ES-I3 (cell line): Measurements from ENCODE around the gene GRID1.

Source experiments
- H3K36me3 ChIP-seq: 2 replicates; pipeline ENCODE4 v1.6.1; 2013; ENCODE audit warnings: mild to moderate bottlenecking, low read length, control low read depth, moderate library complexity; ENCODE audit not compliant: insufficient read depth
- H3K4me1 ChIP-seq: 2 replicates; pipeline ENCODE4 v1.6.1; 2013; ENCODE audit warnings: mild to moderate bottlenecking, control low read depth, low read length; ENCODE audit not compliant: insufficient read depth
- H3K9ac ChIP-seq: 2 replicates; pipeline ENCODE4 v1.6.1; 2013; ENCODE audit warnings: low read depth, mild to moderate bottlenecking, low read length, moderate library complexity
- H3K9me3 ChIP-seq: 2 replicates; pipeline ENCODE4 v1.6.1; 2013; ENCODE audit warnings: mild to moderate bottlenecking, low read length, moderate library complexity; ENCODE audit not compliant: control insufficient read depth, insufficient read depth

The GRID1 gene

GRCh38 chr10:85565381-85565780 lies 801.2 kb downstream of the GRID1 start:
- H3K36me3 ChIP-seq = no peaks in the 10 kb centered on the region
- peaks cover 7% of the 10 kb centered on the region; the same call in 1 of the 2 replicates for H3K4me1 ChIP-seq
- H3K9me3 ChIP-seq = no peaks in the 10 kb centered on the region
- no peak overlapping the region for H3K9ac ChIP-seq

GRCh38 chr10:85558533-85558932 lies 808.1 kb downstream of the GRID1 start:
- Histone ChIP-seq H3K9me3 (no peaks in the 10 kb centered on the region), H3K9ac (no peak overlapping the region), H3K36me3 (no peaks in the 10 kb centered on the region), H3K4me1 (no peaks in the 10 kb centered on the region)

GRCh38 chr10:85557706-85558105 lies 808.9 kb downstream of the GRID1 start:
- Histone ChIP-seq H3K9ac (no peak overlapping the region), H3K4me1 (no peaks in the 10 kb centered on the region), H3K36me3 (no peaks in the 10 kb centered on the region), H3K9me3 (no peaks in the 10 kb centered on the region)

GRCh38 chr10:85557077-85557476 lies 809.5 kb downstream of the GRID1 start:
- Histone ChIP-seq H3K9ac (no peak overlapping the region), H3K36me3 (no peaks in the 10 kb centered on the region), H3K9me3 (no peaks in the 10 kb centered on the region), H3K4me1 (no peaks in the 10 kb centered on the region)
